Kidney tubule cell (primary cell): ENCODE results near the gene UBL4A.

Experiments
- DNase-seq: peaks from one replicate; pipeline ENCODE4 v3.0.0-alpha.2; 2018; ENCODE audit warnings: low spot score

UBL4A gene

GRCh38 chrX:154486396-154487207 lies at the start of gene UBL4A:
TSS of gene UBL4A (minus strand) at chrX:154486615. CDS start at chrX:154486584, 31 bp downstream.
- peak; percentile 68 for DNase-seq

GRCh38 chrX:154535892-154536291 lies 49.5 kb upstream of the UBL4A start:
- no peak for DNase-seq

GRCh38 chrX:154534526-154535322 lies 48.3 kb upstream of the UBL4A start:
- peak; percentile 85 for DNase-seq

GRCh38 chrX:154532690-154533089 lies 46.3 kb upstream of the UBL4A start:
- no peak for DNase-seq

GRCh38 chrX:154531626-154532025 lies 45.2 kb upstream of the UBL4A start:
- DNase-seq, result peak; percentile 71

- DNase-seq, result no peak
These were observed 43.9 kb upstream of the UBL4A start for GRCh38 chrX:154530286-154530685.

GRCh38 chrX:154529206-154529612 lies 42.8 kb upstream of the UBL4A start:
- DNase-seq, result peak; percentile 7

GRCh38 chrX:154526901-154527675 lies 40.7 kb upstream of the UBL4A start:
- peak; percentile 76 for DNase-seq

GRCh38 chrX:154525606-154526490 lies 39.4 kb upstream of the UBL4A start:
- DNase-seq, result no peak

- DNase-seq, result no peak
These were observed 33.0 kb upstream of the UBL4A start for GRCh38 chrX:154519389-154519788.

- no peak for DNase-seq
These were observed 30.8 kb upstream of the UBL4A start for GRCh38 chrX:154517101-154517781.

GRCh38 chrX:154516656-154517100 lies 30.3 kb upstream of the UBL4A start:
- DNase-seq, result peak; percentile 5

GRCh38 chrX:154515966-154516655 lies 29.7 kb upstream of the UBL4A start, which contains the start of gene FAM3A:
TSS of gene FAM3A (minus strand) at chrX:154516232. CDS start at chrX:154515772, 460 bp downstream.
- peak; percentile 90 for DNase-seq

- peak; percentile 17 for DNase-seq
These were observed 28.9 kb upstream of the UBL4A start for GRCh38 chrX:154515090-154515965.

GRCh38 chrX:154513716-154514115 lies 27.3 kb upstream of the UBL4A start:
- DNase-seq, result no peak

GRCh38 chrX:154512879-154513553 lies 26.6 kb upstream of the UBL4A start:
- DNase-seq, result no peak

GRCh38 chrX:154511761-154512160 lies 25.3 kb upstream of the UBL4A start:
- no peak for DNase-seq

GRCh38 chrX:154509455-154509854 lies 23.0 kb upstream of the UBL4A start:
- DNase-seq, result no peak
